IPS DF 4.7 (cell line): ENCODE measurements around the gene PCBP4.

Experiments used
- DNase-seq: peaks from one replicate; pipeline ENCODE4 v3.0.0-alpha.2; 2013; ENCODE audit warnings: low spot score; ENCODE audit errors: extremely low read depth

PCBP4 gene

GRCh38 chr3:51916418-51916817 is 50.8 kb downstream of the PCBP4 start:
- no peak for DNase-seq

- DNase-seq = no peak
Measured at GRCh38 chr3:51908026-51908425, 59.2 kb downstream of the PCBP4 start.
